ENCODE measurements around the gene CXCR2. TPM values are rescaled to one million over a fixed set of nuclear protein-coding genes. Genes with fewer than 3 reads are reported as not detected.

CXCR2 gene
- total and polyA plus RNA-seq, 2 experiments from 2014 or later, result 0.52 to 1.6 TPM

DNA sequence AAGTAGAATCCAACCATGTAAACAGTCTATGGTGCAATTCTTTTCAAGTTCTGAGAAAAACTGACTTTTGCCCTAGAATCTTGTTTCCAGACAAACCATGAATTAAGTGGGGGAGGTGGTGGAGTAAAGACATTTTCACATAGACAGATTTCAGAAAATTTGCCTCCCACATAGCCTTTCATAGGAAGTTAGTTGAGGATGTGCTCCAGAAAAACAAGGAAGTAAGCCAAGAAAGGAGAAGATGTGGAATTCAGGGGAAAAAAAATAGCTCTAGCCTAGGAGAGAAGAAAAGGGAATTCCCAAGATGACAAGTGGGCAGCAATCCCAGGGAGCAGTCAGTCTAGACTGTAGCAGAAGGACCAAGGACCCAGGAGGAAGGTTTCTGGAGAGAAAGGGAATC is 39.4 kb upstream of the CXCR2 start:
- Histone ChIP-seq H2AFZ (no peak overlapping the region), H3K79me2 (replicated peaks; ENCODE audit: insufficient read depth) (no peaks in the 10 kb centered on the region), H3K27me3 (ENCODE audit: insufficient read depth) (no peaks in the 10 kb centered on the region), H3K4me3 (no peak overlapping the region), H3F3A (replicated peaks; ENCODE audit: low read depth) (no peaks in the 10 kb centered on the region), H3K27ac (ENCODE audit: low read depth) (no peak overlapping the region), H3K9me2 (ENCODE audit: insufficient read depth) (peaks cover 8% of the 10 kb centered on the region; the same call in 1 of the 2 replicates), H3K36me3 (ENCODE audit: insufficient read depth) (no peaks in the 10 kb centered on the region), H3K4me2 (no peak overlapping the region), H3K4me1 (ENCODE audit: insufficient read depth) (no peaks in the 10 kb centered on the region), H4K20me1 (replicated peaks; ENCODE audit: insufficient read depth) (no peaks in the 10 kb centered on the region)
- Mint-ChIP-seq H3K4me3 (no peak overlapping the region), H3K27me3 (ENCODE audit: insufficient read depth, low read depth, poor library complexity) (no peaks in the 10 kb centered on the region), H3K4me1 (no peaks in the 10 kb centered on the region), H3K9me3 (peaks cover 17% of the 10 kb centered on the region; the same call in 2 of the 3 replicates), H3K36me3 (ENCODE audit: low read depth) (no peaks in the 10 kb centered on the region; the same call in 2 of the 3 replicates), H3K27ac (no peak overlapping the region)
- TF ChIP-seq, protein P1, sequence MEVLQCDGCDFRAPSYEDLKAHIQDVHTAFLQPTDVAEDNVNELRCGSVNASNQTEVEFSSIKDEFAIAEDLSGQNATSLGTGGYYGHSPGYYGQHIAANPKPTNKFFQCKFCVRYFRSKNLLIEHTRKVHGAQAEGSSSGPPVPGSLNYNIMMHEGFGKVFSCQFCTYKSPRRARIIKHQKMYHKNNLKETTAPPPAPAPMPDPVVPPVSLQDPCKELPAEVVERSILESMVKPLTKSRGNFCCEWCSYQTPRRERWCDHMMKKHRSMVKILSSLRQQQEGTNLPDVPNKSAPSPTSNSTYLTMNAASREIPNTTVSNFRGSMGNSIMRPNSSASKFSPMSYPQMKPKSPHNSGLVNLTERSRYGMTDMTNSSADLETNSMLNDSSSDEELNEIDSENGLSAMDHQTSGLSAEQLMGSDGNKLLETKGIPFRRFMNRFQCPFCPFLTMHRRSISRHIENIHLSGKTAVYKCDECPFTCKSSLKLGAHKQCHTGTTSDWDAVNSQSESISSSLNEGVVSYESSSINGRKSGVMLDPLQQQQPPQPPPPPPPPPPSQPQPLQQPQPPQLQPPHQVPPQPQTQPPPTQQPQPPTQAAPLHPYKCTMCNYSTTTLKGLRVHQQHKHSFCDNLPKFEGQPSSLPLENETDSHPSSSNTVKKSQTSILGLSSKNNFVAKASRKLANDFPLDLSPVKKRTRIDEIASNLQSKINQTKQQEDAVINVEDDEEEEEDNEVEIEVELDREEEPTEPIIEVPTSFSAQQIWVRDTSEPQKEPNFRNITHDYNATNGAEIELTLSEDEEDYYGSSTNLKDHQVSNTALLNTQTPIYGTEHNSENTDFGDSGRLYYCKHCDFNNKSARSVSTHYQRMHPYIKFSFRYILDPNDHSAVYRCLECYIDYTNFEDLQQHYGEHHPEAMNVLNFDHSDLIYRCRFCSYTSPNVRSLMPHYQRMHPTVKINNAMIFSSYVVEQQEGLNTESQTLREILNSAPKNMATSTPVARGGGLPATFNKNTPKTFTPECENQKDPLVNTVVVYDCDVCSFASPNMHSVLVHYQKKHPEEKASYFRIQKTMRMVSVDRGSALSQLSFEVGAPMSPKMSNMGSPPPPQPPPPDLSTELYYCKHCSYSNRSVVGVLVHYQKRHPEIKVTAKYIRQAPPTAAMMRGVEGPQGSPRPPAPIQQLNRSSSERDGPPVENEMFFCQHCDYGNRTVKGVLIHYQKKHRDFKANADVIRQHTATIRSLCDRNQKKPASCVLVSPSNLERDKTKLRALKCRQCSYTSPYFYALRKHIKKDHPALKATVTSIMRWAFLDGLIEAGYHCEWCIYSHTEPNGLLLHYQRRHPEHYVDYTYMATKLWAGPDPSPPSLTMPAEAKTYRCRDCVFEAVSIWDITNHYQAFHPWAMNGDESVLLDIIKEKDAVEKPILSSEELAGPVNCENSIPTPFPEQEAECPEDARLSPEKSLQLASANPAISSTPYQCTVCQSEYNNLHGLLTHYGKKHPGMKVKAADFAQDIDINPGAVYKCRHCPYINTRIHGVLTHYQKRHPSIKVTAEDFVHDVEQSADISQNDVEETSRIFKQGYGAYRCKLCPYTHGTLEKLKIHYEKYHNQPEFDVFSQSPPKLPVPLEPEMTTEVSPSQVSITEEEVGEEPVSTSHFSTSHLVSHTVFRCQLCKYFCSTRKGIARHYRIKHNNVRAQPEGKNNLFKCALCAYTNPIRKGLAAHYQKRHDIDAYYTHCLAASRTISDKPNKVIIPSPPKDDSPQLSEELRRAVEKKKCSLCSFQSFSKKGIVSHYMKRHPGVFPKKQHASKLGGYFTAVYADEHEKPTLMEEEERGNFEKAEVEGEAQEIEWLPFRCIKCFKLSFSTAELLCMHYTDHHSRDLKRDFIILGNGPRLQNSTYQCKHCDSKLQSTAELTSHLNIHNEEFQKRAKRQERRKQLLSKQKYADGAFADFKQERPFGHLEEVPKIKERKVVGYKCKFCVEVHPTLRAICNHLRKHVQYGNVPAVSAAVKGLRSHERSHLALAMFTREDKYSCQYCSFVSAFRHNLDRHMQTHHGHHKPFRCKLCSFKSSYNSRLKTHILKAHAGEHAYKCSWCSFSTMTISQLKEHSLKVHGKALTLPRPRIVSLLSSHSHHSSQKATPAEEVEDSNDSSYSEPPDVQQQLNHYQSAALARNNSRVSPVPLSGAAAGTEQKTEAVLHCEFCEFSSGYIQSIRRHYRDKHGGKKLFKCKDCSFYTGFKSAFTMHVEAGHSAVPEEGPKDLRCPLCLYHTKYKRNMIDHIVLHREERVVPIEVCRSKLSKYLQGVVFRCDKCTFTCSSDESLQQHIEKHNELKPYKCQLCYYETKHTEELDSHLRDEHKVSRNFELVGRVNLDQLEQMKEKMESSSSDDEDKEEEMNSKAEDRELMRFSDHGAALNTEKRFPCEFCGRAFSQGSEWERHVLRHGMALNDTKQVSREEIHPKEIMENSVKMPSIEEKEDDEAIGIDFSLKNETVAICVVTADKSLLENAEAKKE (CRISPR knock-in tag; IDR thresholded peaks at IDR 0.05), result no peak
- TF ChIP-seq EZH2phosphoT487 (IDR thresholded peaks at IDR 0.05; ENCODE audit: unreplicated experiment) (no peak), STAT1 (IDR thresholded peaks at IDR 0.05; ENCODE audit: unreplicated experiment) (no peak), POLR2AphosphoS5 (IDR thresholded peaks at IDR 0.05; ENCODE audit: low read depth) (no peak), JUNB (IDR thresholded peaks at IDR 0.05; ENCODE audit: unreplicated experiment) (no peak)
- TF ChIP-seq, protein P2, sequence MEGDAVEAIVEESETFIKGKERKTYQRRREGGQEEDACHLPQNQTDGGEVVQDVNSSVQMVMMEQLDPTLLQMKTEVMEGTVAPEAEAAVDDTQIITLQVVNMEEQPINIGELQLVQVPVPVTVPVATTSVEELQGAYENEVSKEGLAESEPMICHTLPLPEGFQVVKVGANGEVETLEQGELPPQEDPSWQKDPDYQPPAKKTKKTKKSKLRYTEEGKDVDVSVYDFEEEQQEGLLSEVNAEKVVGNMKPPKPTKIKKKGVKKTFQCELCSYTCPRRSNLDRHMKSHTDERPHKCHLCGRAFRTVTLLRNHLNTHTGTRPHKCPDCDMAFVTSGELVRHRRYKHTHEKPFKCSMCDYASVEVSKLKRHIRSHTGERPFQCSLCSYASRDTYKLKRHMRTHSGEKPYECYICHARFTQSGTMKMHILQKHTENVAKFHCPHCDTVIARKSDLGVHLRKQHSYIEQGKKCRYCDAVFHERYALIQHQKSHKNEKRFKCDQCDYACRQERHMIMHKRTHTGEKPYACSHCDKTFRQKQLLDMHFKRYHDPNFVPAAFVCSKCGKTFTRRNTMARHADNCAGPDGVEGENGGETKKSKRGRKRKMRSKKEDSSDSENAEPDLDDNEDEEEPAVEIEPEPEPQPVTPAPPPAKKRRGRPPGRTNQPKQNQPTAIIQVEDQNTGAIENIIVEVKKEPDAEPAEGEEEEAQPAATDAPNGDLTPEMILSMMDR (conservative IDR thresholded peaks at IDR 0.05; ENCODE audit: low read depth in 2 of 2), result no peak
- TF ChIP-seq, protein P3, sequence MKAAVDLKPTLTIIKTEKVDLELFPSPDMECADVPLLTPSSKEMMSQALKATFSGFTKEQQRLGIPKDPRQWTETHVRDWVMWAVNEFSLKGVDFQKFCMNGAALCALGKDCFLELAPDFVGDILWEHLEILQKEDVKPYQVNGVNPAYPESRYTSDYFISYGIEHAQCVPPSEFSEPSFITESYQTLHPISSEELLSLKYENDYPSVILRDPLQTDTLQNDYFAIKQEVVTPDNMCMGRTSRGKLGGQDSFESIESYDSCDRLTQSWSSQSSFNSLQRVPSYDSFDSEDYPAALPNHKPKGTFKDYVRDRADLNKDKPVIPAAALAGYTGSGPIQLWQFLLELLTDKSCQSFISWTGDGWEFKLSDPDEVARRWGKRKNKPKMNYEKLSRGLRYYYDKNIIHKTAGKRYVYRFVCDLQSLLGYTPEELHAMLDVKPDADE (IDR thresholded peaks at IDR 0.05), result no peak
- TF ChIP-seq, protein P4, sequence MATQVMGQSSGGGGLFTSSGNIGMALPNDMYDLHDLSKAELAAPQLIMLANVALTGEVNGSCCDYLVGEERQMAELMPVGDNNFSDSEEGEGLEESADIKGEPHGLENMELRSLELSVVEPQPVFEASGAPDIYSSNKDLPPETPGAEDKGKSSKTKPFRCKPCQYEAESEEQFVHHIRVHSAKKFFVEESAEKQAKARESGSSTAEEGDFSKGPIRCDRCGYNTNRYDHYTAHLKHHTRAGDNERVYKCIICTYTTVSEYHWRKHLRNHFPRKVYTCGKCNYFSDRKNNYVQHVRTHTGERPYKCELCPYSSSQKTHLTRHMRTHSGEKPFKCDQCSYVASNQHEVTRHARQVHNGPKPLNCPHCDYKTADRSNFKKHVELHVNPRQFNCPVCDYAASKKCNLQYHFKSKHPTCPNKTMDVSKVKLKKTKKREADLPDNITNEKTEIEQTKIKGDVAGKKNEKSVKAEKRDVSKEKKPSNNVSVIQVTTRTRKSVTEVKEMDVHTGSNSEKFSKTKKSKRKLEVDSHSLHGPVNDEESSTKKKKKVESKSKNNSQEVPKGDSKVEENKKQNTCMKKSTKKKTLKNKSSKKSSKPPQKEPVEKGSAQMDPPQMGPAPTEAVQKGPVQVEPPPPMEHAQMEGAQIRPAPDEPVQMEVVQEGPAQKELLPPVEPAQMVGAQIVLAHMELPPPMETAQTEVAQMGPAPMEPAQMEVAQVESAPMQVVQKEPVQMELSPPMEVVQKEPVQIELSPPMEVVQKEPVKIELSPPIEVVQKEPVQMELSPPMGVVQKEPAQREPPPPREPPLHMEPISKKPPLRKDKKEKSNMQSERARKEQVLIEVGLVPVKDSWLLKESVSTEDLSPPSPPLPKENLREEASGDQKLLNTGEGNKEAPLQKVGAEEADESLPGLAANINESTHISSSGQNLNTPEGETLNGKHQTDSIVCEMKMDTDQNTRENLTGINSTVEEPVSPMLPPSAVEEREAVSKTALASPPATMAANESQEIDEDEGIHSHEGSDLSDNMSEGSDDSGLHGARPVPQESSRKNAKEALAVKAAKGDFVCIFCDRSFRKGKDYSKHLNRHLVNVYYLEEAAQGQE (IDR thresholded peaks at IDR 0.05; ENCODE audit: unreplicated experiment), result no peak
- ATAC-seq (no peak), DNase-seq (ENCODE audit: low spot score) (no peak)

Measured in GM23338 (cell line).